HG03064 (cell line): ENCODE measurements around the gene ZSCAN16.

Experiments used
- ATAC-seq: cut with Tn5 transposase; IDR thresholded peaks from one replicate; pipeline ENCODE4 v1.9.1; 2021; ENCODE audit warnings: low read depth; ENCODE audit not compliant: unreplicated experiment

ZSCAN16 gene

DNA sequence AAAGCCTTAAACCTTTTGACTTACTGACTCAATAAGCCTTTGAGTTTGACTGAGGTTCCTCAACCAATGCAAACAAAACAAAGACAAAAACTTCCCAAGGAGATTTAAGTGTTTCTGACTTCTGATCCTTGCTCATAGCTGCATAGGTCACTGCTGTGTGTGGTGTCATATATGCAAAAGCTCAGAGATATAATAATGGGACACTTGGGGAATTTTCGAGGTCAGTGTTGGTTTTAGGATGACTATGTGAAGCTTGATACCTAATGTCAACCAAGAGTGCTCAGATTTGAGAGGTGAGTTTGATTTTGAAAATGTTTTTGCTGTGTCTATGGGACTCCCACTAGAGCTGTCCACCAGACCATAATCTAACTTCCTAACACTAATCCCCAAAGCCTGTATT lies 43.5 kb downstream of the ZSCAN16 start:
- ATAC-seq: no peak

DNA sequence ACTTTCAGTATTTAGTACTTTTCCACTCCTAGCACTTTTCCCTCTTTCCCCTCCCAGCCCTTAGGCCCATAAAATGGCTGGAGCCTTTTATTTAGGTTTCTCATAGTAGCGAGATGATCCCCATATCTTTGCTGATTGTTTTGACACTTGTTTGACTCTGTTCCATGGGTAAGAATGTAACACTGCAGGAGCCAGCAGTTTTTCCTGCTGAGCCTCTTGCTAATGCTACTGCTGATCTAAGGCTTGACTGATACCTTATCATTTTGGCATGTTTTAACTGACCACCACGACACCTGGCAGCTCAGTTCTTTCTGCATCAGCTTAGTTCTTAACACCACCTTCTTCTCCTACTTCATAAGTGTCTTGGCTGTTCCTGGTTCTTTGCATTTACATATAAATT lies 46.9 kb downstream of the ZSCAN16 start:
- no peak for ATAC-seq

DNA sequence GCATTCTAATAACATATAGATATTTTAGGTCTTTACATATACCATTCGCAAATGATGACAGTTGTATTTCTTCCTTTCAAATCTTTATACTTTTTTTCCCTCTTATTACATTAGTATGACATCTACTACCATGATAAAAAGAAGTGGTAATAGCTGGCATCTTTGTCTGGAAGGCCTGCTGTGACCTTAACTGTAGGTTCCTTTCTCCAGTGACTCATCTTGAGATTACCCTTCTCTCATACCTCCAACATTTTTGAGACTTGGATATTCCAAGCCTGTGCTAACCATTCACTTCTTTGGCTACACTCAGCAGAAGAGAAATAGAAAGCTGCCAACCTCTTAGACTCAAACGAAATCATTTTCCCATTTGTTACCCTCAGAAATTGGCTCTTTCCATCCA lies 47.6 kb downstream of the ZSCAN16 start:
- ATAC-seq: no peak

DNA sequence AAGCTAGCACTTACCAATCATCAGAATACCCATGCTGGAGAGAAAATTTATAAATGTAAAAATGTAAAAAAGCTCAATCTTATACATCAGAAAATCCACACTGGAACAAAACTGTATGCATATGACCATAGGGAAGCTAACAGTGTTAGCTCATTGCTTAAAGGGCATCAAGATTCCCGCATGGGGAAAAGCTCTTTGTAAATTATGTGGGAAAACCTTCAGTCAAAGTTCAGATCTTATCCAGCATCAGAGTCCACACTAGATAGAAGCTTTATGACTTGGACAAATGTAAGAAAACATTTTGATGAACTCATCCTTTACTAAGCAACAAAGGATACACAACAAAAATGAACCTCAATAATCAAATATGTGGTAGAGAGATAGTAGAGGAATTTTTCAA lies 52.0 kb downstream of the ZSCAN16 start:
- ATAC-seq: no peak
